AG08396 (cell line): ENCODE results near the gene MRGPRF.
A peak's percentile ranks its signal among the peaks of the same experiment; 100 is the strongest.

Source experiments
- DNase-seq: peaks from one replicate; pipeline ENCODE4 v3.0.0; 2012; ENCODE audit warnings: low spot score, mixed read lengths

The MRGPRF gene, protein sequence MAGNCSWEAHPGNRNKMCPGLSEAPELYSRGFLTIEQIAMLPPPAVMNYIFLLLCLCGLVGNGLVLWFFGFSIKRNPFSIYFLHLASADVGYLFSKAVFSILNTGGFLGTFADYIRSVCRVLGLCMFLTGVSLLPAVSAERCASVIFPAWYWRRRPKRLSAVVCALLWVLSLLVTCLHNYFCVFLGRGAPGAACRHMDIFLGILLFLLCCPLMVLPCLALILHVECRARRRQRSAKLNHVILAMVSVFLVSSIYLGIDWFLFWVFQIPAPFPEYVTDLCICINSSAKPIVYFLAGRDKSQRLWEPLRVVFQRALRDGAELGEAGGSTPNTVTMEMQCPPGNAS

GRCh38 chr11:69013009-69013951 is at the start of gene MRGPRF:
Gene MRGPRF, minus strand, starts transcription at chr11:69013246. Its CDS starts 3,345 bp downstream, at chr11:69009901.
- DNase-seq: peak; percentile 93

- no peak for DNase-seq
Measured at GRCh38 chr11:69062169-69062855, 49.3 kb upstream of the MRGPRF start.

GRCh38 chr11:69061713-69062053 is 48.6 kb upstream of the MRGPRF start:
- no peak for DNase-seq

GRCh38 chr11:69060806-69061712 is 48.0 kb upstream of the MRGPRF start:
- no peak for DNase-seq

GRCh38 chr11:69059985-69060384 is 46.9 kb upstream of the MRGPRF start:
- DNase-seq: no peak

- no peak for DNase-seq
Measured at GRCh38 chr11:69059429-69059828, 46.4 kb upstream of the MRGPRF start.

GRCh38 chr11:69058511-69059270 is 45.6 kb upstream of the MRGPRF start:
- DNase-seq: no peak

DNA sequence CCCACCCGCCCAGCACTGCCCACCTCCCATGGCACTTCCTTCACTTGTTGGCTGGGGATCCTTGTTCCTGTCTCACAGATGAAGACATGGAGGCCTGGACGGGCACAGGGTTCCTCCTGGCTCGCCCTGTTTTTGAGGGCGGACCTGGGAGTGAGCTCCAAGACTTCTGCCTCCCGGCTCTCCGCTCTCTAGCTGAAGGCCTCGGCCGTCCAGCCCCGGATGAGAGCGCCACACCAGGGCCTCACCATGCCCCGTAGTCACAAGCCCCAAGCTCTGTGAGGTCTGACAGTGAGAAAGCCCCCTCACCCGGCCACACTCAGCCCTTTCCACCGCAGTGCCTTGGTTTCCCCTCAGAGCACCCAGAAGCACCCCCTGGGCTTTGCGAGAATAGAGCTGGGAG is 44.8 kb upstream of the MRGPRF start:
- no peak for DNase-seq

GRCh38 chr11:69057236-69057635 is 44.2 kb upstream of the MRGPRF start:
- no peak for DNase-seq

- DNase-seq: no peak
Measured at GRCh38 chr11:69055598-69056516, 42.8 kb upstream of the MRGPRF start.

DNA sequence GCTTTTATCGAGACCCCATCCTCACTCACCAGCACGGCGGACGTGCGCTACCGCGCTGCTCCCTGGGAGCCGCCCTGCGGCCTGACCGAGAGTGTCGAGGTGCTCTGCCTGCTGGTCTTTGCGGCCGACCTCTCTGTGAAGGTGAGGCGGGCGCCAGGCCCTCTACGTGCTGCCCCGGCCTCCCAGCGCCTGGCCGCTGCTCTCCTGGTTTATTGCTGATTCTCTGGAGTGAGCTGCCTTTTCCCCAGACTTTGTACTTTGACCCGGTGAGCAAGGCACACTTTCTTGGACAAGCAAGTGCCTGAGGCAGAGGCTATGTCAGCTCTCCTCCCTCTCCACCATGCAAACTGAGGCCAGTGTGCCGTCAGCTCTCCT is 42.2 kb upstream of the MRGPRF start:
- DNase-seq: no peak

DNA sequence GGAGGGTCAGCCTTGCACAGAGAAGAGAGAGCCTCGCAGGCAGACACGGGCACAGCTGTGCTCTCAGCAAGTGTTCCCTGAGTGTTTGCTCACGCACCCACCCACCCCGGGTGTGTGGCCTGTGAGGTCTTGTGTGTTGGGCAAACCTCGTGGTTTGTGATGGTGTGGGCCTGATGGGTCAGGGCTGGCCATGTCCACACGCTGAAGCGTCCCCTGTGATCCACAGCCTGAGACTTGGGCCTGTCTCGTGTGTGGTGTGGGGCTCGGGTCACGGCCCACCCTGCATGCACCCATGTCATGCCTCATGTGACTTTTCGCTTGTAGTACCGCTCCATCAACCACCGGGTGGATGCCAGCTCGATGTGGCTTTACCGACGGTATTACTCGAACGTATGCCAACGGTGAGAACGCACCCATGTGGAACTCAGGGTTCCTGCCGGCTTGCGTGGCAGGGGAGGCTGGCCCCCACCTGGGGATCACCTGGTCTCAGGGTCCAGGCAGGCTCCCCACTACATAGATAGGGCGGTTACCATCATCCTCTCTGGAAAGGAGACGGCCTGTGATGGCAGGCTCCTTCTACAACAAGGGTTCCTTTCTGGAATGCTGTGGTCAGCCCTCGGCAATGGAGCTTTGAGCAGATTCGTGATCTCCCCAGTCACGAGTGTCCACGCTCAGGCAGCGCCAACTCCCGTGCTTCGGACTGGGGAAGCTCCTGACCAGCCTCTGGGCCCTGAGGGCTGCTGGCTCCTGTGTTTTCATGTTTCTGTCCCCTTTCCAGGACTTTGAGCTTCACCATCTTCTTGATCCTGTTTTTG is 41.6 kb upstream of the MRGPRF start:
- no peak for DNase-seq

DNA sequence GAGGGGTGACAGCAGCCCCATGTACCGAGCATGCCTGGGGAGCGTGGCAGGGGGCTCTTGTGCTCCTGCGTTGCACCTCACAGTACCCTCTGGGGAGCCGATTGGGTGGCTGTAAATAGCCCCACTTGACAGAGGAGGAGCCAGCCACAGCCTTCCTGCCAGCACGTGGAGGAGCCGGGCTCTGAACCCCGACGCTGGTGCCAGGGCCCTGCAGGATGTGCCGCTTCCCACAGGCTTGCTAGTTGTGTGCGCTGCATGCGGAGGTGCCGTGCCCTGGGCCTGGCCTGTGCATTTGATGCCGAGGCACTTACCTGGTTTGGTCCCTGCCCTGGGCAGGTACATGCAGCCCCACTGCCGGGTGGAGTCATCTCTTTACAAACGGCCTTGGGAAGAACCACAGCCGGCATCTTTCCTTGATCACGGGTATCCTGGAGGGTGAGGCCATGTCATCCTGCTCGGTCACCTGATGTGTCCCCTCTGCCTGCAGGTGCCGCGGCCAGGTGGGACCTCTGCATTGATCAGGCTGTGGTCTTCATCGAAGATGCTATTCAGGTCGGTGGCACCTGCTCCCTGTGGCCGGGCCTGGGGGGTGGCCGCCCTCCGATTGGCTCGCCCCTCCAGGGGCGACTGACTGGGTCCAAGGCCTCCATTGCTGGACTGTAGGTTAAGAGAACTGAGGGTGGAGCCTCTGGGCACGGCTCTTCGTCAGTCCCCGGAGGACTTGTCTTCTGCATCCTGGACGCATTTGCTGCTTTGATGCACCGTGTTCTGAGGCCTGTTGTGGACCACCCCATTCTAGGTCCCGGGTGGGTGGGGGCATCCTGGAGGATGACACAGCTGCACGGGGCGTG is 40.7 kb upstream of the MRGPRF start:
- DNase-seq: no peak

- DNase-seq: no peak
Measured at GRCh38 chr11:69053169-69053477, 40.1 kb upstream of the MRGPRF start.

- DNase-seq: no peak
Measured at GRCh38 chr11:69052343-69053168, 39.5 kb upstream of the MRGPRF start.

DNA sequence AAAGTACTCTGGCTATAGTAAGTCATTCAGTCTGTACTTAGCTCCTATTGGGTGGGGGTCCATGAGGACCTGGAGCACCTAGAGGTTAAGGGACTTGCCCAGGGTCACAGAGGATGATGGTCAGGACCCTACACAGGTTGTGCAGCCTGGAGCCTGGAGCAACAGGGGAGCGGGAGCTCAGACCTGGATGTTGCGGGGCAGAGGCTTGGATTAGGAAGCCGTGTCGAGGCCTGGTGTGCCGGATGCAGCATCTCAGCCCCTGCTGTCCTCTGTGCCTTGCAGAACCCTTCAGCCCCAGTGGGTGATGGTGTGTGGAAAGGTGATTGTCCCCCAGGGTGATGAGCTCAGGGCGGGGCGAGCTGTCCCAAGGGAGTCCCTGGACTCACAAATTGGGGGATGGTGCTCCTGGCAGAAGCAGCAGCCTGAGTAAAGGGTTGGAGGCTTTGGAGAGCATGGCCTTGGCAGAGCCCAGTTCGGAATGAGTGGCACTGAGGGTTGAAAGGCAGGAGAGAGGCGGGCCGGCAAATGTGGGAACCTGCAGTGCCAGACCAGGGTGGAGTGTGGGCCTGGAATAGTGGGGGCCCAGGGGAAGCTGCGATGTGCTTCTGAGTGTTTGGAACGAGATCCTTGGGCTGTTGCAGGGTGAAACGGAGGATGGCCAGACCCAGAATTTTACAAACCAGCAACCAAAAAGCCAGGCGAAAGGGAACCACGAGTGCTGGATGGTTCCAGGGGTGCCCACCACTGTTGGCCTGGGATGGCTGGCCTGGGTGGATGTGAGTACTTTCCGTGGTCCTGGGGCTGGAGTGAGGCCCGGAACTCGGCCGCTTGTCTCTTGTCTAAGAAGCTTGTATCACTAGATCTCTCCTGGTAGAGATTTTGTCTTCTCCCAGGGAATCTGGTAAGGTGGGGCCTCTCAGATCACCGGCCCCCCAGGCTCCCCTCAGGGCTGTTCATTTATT is 38.6 kb upstream of the MRGPRF start:
- DNase-seq: no peak
